ENCODE results near the gene PPP1R14C. TPM values are rescaled to one million over a fixed set of nuclear protein-coding genes. Genes with fewer than 3 reads are reported as not detected.
"Not testable (repeated sequence)": the region's sequence is repeated elsewhere in the genome, so short reads cannot be mapped to it uniquely, and the experiment has no call there.

Gene PPP1R14C
- total RNA-seq, 2 donors from 2014 or later = 0.26 to 0.33 TPM

DNA sequence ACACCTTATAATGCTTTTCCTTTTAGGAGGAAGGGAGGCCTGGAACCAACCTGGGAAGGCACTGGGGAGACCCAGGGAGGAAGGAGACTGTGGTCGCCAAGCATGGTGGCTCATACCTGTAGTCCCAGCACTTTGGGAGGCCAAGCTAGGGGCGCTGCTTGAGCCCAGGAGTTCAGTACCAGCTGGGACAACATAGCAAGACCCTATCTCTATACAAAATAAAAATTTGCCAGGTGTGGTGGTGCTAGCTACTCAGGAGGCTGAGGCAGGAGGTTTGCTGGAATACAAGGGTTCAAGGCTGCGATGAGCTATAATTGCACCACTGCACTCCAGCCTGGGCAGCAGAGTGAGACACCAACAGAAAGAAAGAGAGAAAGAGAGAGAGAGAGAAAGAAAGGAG, 36.2 kb downstream of the PPP1R14C start:
- WGBS, 2 donors = 89 to 92% methylated on average over 3 of the region's 3 CpGs
- Histone ChIP-seq H3K4me1 (peaks cover 10% of the 10 kb centered on the region), H3K27ac (no peak overlapping the region), H3K9me3 (no peaks in the 10 kb centered on the region), H3K4me3 (no peak overlapping the region), H3K36me3 (replicated peaks in 1 of 2; ENCODE audit: insufficient read depth in 1 of 2, low read depth in 2 of 2) (no peaks in the 10 kb centered on the region), H3K27me3 (no peaks in the 10 kb centered on the region)
- no peak for DNase-seq
- no peak for ATAC-seq
- TF ChIP-seq, protein P1, sequence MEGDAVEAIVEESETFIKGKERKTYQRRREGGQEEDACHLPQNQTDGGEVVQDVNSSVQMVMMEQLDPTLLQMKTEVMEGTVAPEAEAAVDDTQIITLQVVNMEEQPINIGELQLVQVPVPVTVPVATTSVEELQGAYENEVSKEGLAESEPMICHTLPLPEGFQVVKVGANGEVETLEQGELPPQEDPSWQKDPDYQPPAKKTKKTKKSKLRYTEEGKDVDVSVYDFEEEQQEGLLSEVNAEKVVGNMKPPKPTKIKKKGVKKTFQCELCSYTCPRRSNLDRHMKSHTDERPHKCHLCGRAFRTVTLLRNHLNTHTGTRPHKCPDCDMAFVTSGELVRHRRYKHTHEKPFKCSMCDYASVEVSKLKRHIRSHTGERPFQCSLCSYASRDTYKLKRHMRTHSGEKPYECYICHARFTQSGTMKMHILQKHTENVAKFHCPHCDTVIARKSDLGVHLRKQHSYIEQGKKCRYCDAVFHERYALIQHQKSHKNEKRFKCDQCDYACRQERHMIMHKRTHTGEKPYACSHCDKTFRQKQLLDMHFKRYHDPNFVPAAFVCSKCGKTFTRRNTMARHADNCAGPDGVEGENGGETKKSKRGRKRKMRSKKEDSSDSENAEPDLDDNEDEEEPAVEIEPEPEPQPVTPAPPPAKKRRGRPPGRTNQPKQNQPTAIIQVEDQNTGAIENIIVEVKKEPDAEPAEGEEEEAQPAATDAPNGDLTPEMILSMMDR (IDR thresholded peaks at IDR 0.05) = no peak
- TF ChIP-seq POLR2A (IDR thresholded peaks at IDR 0.05) = no peak
- intact Hi-C loops (cut with DNase I) = no loop called here

DNA sequence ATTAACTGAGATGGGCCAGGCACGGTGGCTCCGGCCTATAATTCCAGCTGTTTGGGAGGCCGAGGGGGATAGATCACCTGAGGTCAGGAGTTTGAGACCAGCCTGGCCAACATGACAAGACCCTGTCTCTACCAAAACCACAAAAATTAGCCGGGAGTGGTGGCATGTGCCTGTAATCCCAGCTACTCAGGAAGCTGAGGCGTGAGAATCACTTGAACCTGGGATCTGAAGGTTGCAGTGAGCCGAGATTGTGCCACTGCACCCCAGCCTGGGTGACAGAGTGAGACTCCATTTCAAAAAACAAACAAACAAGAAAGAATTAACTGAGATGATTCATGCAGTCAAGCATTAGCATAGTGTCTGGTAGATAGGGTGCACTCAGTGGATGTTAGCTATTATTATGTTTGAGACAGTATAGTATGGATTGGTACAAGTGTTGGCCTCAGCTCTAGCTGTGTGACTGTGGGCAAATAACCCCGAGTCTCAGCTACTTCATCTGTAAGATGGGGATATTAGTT, 37.1 kb downstream of the PPP1R14C start:
- H3K27ac ChIP-seq; H3K4me1 ChIP-seq; H3K9me3 ChIP-seq; intact Hi-C loops (cut with DNase I); H3K4me3 ChIP-seq; ATAC-seq; H3K27me3 ChIP-seq; H3K36me3 ChIP-seq (replicated peaks in 1 of 2; ENCODE audit: insufficient read depth in 1 of 2, low read depth in 2 of 2); DNase-seq: not testable (repeated sequence)
- 75 to 79% methylated on average over 7 of the region's 7 CpGs for WGBS, 2 donors

DNA sequence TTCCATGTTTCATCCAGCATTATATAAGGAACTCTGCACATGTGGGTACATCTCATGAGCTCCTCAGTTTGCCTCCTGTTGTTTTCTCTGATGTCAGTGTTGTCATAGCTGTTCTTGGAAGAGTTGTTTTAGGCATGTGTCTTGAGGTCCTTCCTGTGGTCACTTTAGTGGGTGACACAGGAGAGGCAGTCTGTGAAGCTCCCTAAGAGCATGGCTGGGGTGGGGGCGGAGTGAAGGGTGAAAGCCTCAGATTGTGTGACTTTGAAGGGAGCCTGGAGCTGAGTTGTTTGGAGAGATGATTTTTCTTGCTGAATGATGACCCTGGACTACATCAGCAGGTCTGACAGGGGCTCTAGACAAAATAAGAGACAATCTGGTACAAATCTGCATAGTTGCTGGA, 37.7 kb downstream of the PPP1R14C start:
- 88 to 93% methylated on average over 1 of the region's 1 CpG for WGBS, 2 donors
- intact Hi-C loops (cut with DNase I) = no loop called here

DNA sequence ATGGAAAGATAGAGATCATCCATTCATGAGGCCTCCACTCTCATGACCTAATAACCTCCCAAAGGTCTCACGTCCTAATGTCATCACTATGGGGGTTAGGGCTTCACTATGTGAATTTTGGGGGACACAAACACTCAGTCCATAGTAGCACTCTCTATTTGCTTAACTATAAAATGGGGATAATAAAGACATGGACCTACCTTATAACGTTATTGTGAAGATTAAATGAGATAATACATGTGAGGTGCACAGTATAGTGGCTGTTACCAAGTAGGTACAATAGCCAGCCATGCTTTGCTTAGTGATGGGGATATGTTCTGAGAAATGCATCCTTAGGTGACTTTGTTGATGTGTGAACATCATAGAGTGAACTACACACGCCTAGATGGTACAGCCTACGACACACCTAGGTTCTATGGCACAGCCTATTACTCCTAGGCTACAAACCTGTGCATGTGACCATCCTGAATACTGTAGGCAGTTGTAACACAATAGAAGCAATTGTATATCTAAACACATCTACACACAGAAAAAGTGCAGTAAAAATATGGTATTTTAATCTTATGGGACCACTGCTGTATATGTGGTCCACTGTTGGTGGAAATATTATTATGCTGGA, 39.7 kb downstream of the PPP1R14C start:
- Histone ChIP-seq H3K9me3 (no peaks in the 10 kb centered on the region), H3K27me3 (no peaks in the 10 kb centered on the region), H3K4me3 (no peak overlapping the region), H3K36me3 (replicated peaks in 1 of 2; ENCODE audit: insufficient read depth in 1 of 2, low read depth in 2 of 2) (no peaks in the 10 kb centered on the region), H3K27ac (no peak overlapping the region), H3K4me1 (no peaks in the 10 kb centered on the region)
- TF ChIP-seq, protein P1 (IDR thresholded peaks at IDR 0.05) = no peak
- TF ChIP-seq POLR2A (IDR thresholded peaks at IDR 0.05) = no peak
- ATAC-seq = no peak
- intact Hi-C loops (cut with DNase I) = no loop called here
- no peak for DNase-seq
- whole genome bisulfite sequencing, 2 donors = 89 to 93% methylated on average over 4 of the region's 4 CpGs

More for the DNA sequence above, 37.7 kb downstream of the PPP1R14C start:
- Histone ChIP-seq H3K27ac (no peak overlapping the region), H3K36me3 (replicated peaks in 1 of 2; ENCODE audit: insufficient read depth in 1 of 2, low read depth in 2 of 2) (no peaks in the 10 kb centered on the region), H3K4me3 (no peak overlapping the region), H3K9me3 (no peaks in the 10 kb centered on the region), H3K27me3 (no peaks in the 10 kb centered on the region), H3K4me1 (peaks cover 10% of the 10 kb centered on the region)
- TF ChIP-seq POLR2A (IDR thresholded peaks at IDR 0.05) = no peak
- TF ChIP-seq, protein P1 (IDR thresholded peaks at IDR 0.05) = no peak
- DNase-seq (no peak), ATAC-seq (no peak)

DNA sequence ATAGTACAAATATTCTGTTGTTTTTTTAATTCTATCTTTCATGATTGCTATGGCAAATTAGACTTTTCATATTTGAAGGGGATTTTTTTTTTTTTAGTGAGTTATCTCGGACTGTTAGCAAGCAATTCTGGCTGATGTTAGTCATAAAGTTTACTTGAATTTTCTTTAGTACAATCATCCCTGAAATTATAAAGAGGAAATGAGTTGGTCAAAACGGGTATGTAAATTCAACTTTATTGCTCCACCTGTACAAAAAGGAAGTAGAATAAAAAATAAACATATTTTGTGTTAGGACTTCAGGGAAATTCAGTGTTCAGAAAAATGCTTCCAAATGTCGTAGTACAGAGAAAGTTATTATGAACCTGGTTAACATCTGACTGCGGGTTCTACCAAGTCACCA, 40.3 kb downstream of the PPP1R14C start:
- no peak for DNase-seq
- TF ChIP-seq, protein P1 (IDR thresholded peaks at IDR 0.05) = no peak
- no peak for TF ChIP-seq POLR2A (IDR thresholded peaks at IDR 0.05)
- Histone ChIP-seq H3K27ac (no peak overlapping the region), H3K9me3 (no peaks in the 10 kb centered on the region), H3K4me3 (no peak overlapping the region), H3K27me3 (no peaks in the 10 kb centered on the region), H3K4me1 (no peaks in the 10 kb centered on the region), H3K36me3 (replicated peaks in 1 of 2; ENCODE audit: insufficient read depth in 1 of 2, low read depth in 2 of 2) (no peaks in the 10 kb centered on the region)
- WGBS, 2 donors = 65 to 75% methylated on average over 4 of the region's 4 CpGs
- intact Hi-C loops (cut with DNase I) = no loop called here
- no peak for ATAC-seq

Data from body of pancreas (tissue), 4 donors.